Right hindlimb (tissue), 1 donor: Measurements from ENCODE around the gene LAMC1.

Experiments
- DNase-seq: peaks from one replicate; pipeline ENCODE4 v3.0.0-alpha.2; 2018

LAMC1 gene

DNA sequence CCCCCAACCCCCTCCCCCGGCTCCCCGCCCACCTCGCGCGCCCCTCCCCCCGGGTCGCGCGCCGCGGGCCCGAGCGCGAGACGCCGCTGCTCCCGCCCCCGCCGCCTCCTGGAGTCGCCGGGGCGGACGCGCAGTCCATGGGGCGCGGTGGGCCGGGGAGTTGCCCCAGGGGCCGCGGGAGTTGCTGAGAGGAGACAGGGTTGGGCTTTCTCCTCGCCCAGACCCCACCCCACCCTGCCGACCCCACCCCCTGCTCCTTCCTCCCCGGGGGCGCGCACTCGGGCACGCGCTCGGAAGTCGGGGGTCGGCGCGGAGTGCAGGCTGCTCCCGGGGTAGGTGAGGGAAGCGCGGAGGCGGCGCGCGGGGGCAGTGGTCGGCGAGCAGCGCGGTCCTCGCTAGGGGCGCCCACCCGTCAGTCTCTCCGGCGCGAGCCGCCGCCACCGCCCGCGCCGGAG is at the start of gene LAMC1:
Gene LAMC1 (plus strand): TSS at position 275 of the 455 bp plus-strand sequence. CDS start 297 bp downstream, outside the sequence.
- peak; percentile 93 for DNase-seq

DNA sequence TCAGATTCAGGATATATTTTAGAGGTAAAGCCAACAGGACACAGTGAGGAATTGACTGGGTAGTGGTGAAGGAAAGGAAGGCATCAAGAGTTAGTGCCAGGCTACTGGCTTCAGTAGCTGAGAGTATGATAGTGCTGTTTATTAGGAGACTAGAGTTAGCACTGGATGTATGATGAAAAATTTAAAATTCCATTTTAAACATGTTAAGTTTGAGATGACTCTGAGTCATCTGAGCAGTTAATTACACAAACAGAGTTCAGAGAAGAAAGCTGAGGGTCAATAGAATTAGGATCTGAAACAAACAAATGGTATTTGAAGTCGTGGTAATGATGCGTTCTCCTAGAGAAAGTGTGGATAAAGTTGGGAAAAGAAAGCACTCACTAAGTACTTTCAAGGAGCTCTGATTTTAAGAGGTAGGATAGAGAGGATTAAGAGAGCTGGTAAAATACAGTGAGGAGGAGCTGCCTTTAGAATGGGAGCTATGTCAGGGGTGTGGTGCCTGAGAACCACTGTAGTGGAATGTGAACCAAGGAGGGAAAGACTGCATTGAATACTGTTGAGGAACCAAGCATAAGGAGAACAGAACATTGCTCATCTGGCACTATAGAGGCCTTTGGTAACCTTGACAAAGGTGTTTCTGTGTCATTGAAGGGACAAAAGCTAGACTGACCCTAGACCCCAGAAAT is 48.6 kb upstream of the LAMC1 start:
- no peak for DNase-seq

DNA sequence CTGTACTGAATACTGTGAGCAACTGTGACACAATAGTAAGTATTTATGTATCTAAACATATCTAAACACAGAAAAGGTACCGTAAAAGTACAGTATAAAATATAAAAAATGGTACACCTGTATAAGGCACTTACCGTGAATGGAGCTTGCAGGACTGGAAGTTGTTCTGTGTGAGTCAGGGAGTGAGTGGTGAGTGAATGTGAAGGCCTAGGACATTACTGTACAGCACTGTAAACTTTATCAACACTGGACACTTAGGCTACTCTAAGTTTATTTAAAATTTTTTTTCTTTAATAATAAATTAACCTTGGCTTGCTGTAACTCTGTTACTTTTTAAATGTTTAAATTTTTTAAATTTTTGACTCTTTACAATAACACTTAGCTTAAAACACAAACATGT is 45.7 kb upstream of the LAMC1 start:
- no peak for DNase-seq

GRCh38 chr1:182978151-182978853 is 44.9 kb upstream of the LAMC1 start:
- DNase-seq: no peak

- no peak for DNase-seq
Measured at GRCh38 chr1:182984138-182984537, 39.1 kb upstream of the LAMC1 start.

DNA sequence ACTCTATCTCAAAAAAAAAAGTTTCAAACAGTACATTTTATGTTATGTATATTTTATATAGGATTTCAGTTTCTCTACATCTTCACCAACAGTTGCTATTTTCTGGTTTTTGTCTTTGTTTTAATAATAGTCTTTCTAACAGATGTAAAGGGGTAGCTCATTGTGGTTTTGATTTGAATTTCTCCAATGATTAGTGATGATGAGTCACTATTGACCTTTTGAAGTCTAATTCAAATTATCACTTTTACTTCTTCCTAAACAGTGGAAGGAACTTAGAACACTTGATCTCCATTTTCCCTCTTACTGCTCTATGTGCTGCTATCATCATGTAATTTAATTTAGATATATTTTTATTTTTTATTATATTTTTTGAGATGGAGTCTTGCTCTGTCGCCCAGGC is 38.6 kb upstream of the LAMC1 start:
- no peak for DNase-seq

GRCh38 chr1:182985876-182986275 is 37.3 kb upstream of the LAMC1 start:
- DNase-seq: no peak

DNA sequence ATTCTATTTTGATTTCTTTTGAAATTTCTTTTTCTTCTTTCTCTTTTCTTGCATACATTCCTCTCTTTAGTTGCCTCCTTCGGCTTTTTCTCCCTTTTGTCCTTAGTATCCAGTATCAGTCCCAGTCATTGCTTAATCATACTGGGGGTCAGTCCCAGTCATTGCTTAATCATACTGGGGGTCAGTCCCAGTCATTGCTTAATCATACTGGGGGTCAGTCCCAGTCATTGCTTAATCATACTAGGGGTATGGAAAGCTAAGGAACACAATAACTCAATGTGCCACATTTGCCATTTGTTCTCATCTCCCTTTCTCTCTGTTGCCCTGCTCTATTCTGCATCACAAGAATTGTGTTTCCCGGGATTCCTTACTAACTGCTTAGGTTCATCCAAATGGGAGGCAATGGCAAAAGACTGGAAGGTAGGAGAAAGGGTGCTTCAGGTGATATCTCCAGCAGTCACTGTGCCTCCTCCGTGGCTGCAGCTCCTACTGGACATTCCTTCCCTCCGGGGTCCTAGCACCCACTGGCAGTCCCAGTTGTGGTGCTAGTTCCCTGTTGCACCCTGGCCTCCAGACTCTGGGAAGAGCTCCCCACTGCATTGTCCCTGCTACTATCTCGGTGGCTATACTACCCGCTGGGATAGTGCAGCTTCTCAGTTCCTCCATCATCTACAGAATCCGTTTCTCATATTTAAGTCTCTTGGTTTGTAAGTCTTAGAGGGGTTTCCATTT is 32.6 kb upstream of the LAMC1 start:
- no peak for DNase-seq

DNA sequence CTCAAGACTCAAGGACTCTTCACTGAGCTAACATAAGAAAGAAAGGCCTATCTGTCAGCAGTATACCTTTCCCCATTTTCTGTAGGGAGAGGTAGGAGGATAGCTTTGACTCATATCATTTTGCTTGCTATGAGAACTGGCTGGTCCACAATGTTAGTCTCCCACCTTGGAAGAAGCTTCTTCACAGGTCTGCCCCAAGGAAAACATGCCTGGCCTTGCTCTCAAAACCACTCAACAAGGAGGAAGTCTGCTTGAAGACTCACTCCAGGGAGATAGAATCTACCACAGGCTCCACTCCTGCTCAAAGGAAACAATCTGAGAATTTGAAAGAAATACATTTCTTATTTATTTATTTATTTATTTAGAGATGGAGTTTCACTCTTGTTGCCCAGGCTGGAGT is 29.5 kb upstream of the LAMC1 start:
- no peak for DNase-seq

DNA sequence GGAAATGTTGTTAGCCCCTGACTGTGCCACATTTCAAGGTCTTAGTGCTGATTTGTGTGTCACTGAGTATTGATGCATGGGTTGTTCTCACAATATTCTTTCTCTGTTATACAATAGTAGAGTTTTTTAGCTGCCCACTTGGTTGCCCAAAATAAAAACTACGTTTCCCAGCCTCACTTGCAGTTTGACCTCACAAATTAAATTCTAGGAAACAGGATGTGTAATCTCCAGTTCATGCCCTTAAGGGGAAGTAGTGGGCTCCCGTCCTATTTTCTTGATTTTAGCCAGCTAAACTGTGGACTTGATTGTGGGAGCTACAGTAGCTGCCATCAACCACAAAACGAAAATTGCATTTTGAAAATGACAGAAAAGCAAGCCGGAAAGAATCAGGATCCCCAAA is 27.3 kb upstream of the LAMC1 start:
- DNase-seq: no peak

- DNase-seq: no peak
Measured at GRCh38 chr1:182996816-182997215, 26.4 kb upstream of the LAMC1 start.

GRCh38 chr1:182998482-182998881 is 24.7 kb upstream of the LAMC1 start:
- no peak for DNase-seq

GRCh38 chr1:183000167-183000962 is 22.9 kb upstream of the LAMC1 start:
- no peak for DNase-seq

DNA sequence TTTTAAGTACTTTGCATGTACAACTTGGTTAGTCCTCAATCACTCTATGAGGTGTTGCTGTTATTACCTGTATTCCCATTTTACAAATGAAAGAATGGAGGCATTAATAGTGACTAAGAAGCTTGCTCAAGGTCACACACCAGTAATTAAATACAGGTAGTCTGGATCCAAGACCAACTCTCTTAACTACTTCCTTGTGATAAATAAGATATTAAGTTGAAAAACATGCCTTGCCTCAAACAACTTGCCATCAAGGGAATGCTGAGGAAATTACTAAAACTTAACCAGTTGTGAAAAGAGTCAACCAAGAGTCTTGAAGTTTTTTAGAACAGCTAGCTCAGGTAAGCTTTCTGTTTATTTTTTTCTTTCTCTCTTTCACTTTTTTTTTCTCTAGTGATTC is 21.0 kb upstream of the LAMC1 start:
- DNase-seq: no peak

DNA sequence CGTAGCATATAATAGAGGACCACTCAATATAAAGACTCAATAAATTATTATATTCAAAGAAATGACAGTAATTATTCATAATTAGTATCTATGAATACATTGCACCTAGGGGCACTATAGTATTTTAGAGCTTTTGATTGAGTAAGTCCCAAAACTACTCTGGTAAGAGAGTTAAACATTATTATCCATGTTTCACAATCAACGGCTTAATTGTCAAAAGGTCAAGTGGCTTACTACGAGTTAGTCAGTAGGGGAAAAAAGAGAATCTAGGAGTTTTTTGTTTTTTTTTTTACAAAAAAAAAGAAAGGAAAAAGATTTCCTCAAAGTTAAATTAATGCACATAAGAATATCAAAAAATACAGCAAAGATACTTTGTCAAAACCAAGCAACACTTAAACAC is 20.4 kb upstream of the LAMC1 start:
- no peak for DNase-seq

DNA sequence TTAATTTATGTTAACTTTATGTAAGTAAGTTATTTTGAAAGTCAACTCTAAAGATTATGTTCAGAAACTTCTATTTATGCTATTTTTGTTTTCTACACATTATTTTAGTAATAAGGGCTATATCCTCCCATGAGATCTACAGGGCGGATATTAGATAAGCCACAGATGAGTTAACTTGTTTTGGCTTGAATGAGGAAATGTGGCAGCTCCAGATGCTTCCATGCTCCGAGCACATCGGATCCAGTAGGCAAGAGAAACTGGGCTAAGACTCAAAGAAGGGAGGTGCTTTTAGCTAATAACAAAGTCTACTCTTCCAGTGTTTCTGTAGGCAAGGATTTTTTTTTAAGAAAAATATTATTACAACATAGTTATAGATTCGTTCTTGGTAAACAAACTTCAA is 20.0 kb upstream of the LAMC1 start:
- DNase-seq: peak; percentile 31

DNA sequence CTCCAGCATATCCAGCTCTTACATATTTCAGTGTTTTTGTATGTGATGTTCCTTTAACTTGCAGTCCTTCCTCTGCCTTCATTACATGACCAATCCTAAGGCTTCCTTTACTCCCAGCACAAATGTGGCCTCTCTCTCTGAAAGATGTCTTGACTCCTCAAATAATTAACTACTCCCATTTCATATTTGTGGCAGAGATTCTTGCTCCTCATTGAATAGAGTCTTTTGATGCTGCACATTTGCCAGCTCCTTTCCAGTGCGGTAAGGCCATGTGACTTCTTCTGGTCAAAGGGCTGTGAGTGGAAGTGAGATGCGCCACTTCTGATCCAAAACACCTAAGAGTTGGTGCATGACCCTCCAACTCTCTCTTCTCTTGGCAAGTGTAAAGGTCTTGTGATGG is 19.1 kb upstream of the LAMC1 start:
- no peak for DNase-seq

- no peak for DNase-seq
Measured at GRCh38 chr1:183011859-183012258, 11.4 kb upstream of the LAMC1 start.

DNA sequence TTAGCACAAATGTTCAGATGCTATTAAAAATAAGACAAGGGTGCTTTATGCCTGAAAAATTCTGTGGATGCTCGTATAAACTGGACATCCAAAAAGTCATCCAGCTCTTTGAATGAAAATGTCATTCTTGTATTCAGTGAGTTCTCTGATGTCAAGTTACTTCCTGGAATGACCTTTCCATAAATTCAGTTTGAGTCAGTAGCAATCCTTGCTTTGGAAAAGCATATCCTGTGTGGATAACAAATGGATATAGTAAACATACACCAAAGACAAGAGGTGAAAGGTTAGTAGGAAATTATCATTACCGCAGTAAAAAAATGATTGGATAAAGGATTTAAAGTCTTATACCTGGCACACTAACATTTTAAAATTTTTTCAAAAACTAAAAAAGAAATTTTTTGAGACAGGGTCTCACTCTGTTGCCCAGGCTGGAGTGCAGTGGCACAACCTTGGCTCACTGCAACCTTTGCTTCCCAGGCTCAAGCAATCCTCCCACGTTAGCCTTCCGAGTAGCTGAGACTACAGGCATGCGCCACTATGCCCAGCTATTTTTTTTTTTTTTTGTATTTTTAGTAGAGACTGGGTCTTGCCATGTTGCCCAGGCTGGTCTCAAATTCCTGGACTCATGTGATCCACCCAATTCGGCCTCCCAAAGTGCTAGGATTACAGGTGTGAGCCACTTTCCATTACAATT is 10.8 kb upstream of the LAMC1 start:
- no peak for DNase-seq

- DNase-seq: no peak
Measured at GRCh38 chr1:183019139-183019740, 4.0 kb upstream of the LAMC1 start.

- peak; percentile 35 for DNase-seq
Measured at GRCh38 chr1:183019860-183020259, 3.4 kb upstream of the LAMC1 start.
